CD4-positive, alpha-beta memory T cell (primary cell): Measurements from ENCODE around the gene ZFP90. TPM values are rescaled to one million over a fixed set of nuclear protein-coding genes. Genes with fewer than 3 reads are reported as not detected.
"Not testable (repeated sequence)": the region's sequence is repeated elsewhere in the genome, so short reads cannot be mapped to it uniquely, and the experiment has no call there.

ENCODE experiments used
- CTCF ChIA-PET: fragments of 350-600 bp; sonication (Branson Sonifier 250); formaldehyde crosslinking; loops from one replicate; lab custom pipeline; 2021; ENCODE audit warnings: inconsistent platforms; ENCODE audit not compliant: partially characterized antibody; lab: Charles Lee
- POLR2A ChIA-PET: fragments of 350-600 bp; sonication (Branson Sonifier 250); formaldehyde crosslinking; loops from one replicate; lab custom pipeline; 2021; ENCODE audit not compliant: partially characterized antibody; lab: Charles Lee
- DNase-seq, 5 donors: peaks; one replicate each; pipeline versions ENCODE4 v3.0.0 to v3.0.0-alpha.2; 2020 to 2022; ENCODE audit warnings: mixed read lengths in 1 of 5
- H3K27ac ChIP-seq: one replicate; pipeline ENCODE4 v1.7.0; 2013; ENCODE audit warnings: low read depth, low read length
- H3K27me3 ChIP-seq: 2 replicates; pipeline ENCODE4 v1.7.0; 2013; ENCODE audit warnings: mild to moderate bottlenecking, low read length, moderate library complexity; ENCODE audit not compliant: insufficient read depth
- H3K36me3 ChIP-seq: 2 replicates; pipeline ENCODE4 v1.7.0; 2013; ENCODE audit warnings: mild to moderate bottlenecking, low read length, moderate library complexity; ENCODE audit not compliant: insufficient read depth
- H3K4me1 ChIP-seq: 2 replicates; pipeline ENCODE4 v1.7.0; 2013; ENCODE audit warnings: mild to moderate bottlenecking, low read length, moderate library complexity; ENCODE audit not compliant: insufficient read depth
- H3K4me3 ChIP-seq, 2 donors: one replicate each; pipeline ENCODE4 v1.7.0; 2013; ENCODE audit warnings: low read length in 2 of 2, mild to moderate bottlenecking in 1 of 2
- H3K9me3 ChIP-seq, 2 donors: one replicate each; pipeline ENCODE4 v1.7.0; 2013; ENCODE audit warnings: low read length in 2 of 2, control low read depth in 1 of 2; ENCODE audit not compliant: control insufficient read depth in 1 of 2
- H3K27ac Mint-ChIP-seq, 7 donors: one replicate each; pipeline ENCODE4 v1.8.0; 2020 to 2021; ENCODE audit warnings: mixed read lengths in 7 of 7, mild to moderate bottlenecking in 6 of 7, inconsistent platforms in 3 of 7, moderate library complexity in 3 of 7
- H3K27me3 Mint-ChIP-seq, 2 donors: one replicate each; pipeline ENCODE4 v1.8.0; 2020 to 2021; ENCODE audit warnings: mixed read lengths in 2 of 2
- H3K36me3 Mint-ChIP-seq, 2 donors: one replicate each; pipeline ENCODE4 v1.8.0; 2020 to 2021; ENCODE audit warnings: mixed read lengths in 2 of 2, inconsistent platforms in 1 of 2, mild to moderate bottlenecking in 1 of 2
- H3K4me1 Mint-ChIP-seq, 4 donors: one replicate each; pipeline ENCODE4 v1.8.0; 2020 to 2021; ENCODE audit warnings: mixed read lengths in 4 of 4, mild to moderate bottlenecking in 1 of 4
- H3K4me3 Mint-ChIP-seq, 8 donors: one replicate each; pipeline ENCODE4 v1.8.0; 2020 to 2021; ENCODE audit warnings: mixed read lengths in 8 of 8, mild to moderate bottlenecking in 7 of 8, moderate library complexity in 6 of 8, inconsistent platforms in 3 of 8
- H3K9me3 Mint-ChIP-seq, 8 donors: one replicate each; pipeline ENCODE4 v1.8.0; 2020 to 2021; ENCODE audit warnings: mixed read lengths in 8 of 8, mild to moderate bottlenecking in 5 of 8, inconsistent platforms in 3 of 8, moderate library complexity in 1 of 8
- intact Hi-C: fragments of 100-400 bp; cut with micrococcal nuclease; formaldehyde crosslinking; loops from one replicate; pipeline ENCODE4 v1.15.1; 2023
- polyA plus RNA-seq, 2 donors: library from polyadenylated mRNA; unstranded; fragments of 300-500 nt; fragmentation: Illumina TruSeq; gene quantifications; one replicate each; pipeline ENCODE4 v1.2.3, GENCODE V29; 2021
- total RNA-seq, 2 experiments: library from RNA; stranded (reverse); gene quantifications; one replicate each; pipeline ENCODE4 v1.2.3, GENCODE V29; 2021

Gene ZFP90
- total and polyA plus RNA-seq, 4 experiments from 2014 or later: 20.2 to 55.3 (median 40.0) TPM

GRCh38 chr16:68493412-68494070 lies 45.5 kb upstream of the ZFP90 start:
- no peaks in the 10 kb centered on the region for H3K36me3 ChIP-seq
- POLR2A ChIA-PET: no interaction called here
- Mint-ChIP-seq H3K36me3 (no peaks in the 10 kb centered on the region), H3K27me3 (peaks cover 0 to 1% of the 10 kb centered on the region in 2 donors), H3K4me3 (no peak overlapping the region), H3K4me1 (no peaks in the 10 kb centered on the region), H3K9me3 (no peaks in the 10 kb centered on the region), H3K27ac (no peak overlapping the region)
- H3K27ac ChIP-seq: no peak overlapping the region
- no peaks in the 10 kb centered on the region for H3K4me1 ChIP-seq
- intact Hi-C loops: no loop called here
- H3K9me3 ChIP-seq: no peaks in the 10 kb centered on the region
- H3K4me3 ChIP-seq: no peak overlapping the region
- H3K27me3 ChIP-seq: no peaks in the 10 kb centered on the region
- DNase-seq: no peak
- CTCF ChIA-PET: interaction anchor here (2.1 kb wide), 1 partner anchor 97 kb away, joined by 6 read pairs; no protein-coding TSS in a partner anchor

GRCh38 chr16:68494261-68494660 lies 44.8 kb upstream of the ZFP90 start:
- not testable (repeated sequence) for H3K9me3 Mint-ChIP-seq

DNA sequence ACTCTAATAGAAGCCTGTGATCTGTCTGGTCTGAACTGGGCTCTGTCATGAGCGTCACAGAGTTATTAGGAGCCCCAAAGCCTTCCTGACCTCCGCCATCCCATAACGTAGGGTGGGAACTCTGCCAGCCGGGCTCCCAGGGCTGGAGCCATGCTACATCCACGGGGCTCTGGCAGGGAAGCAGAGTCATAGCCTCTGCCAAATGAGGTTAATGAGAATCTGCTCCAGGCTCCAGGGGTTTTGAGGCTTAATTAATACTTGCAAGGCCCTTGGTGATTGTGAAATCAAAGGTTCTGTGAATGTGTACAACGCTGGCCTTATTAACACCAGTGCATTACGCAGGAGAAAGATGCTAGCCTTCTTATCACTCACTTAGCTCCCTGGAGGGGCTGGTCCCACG lies 42.4 kb upstream of the ZFP90 start:
- Histone ChIP-seq H3K9me3 (no peaks in the 10 kb centered on the region), H3K36me3 (no peaks in the 10 kb centered on the region), H3K4me1 (no peaks in the 10 kb centered on the region), H3K27ac (no peak overlapping the region), H3K27me3 (no peaks in the 10 kb centered on the region), H3K4me3 (no peak overlapping the region)
- ChIA-PET POLR2A (no interaction called here), CTCF (interaction anchor here (1.4 to 1.5 kb wide), 2 partner anchors 13 to 101 kb away, joined by 4 to 5 read pairs; no protein-coding TSS in a partner anchor)
- Mint-ChIP-seq H3K4me1 (peaks cover 0 to 2% (median 0%) of the 10 kb centered on the region in 4 donors), H3K27me3 (no peaks in the 10 kb centered on the region), H3K9me3 (no peaks in the 10 kb centered on the region), H3K27ac (no peak overlapping the region), H3K36me3 (no peaks in the 10 kb centered on the region), H3K4me3 (no peak overlapping the region)
- intact Hi-C loops: no loop called here
- no peak for DNase-seq

More at GRCh38 chr16:68494261-68494660, 44.8 kb upstream of the ZFP90 start:
- H3K4me1 Mint-ChIP-seq, H3K27ac ChIP-seq, H3K4me3 ChIP-seq, intact Hi-C loops, POLR2A ChIA-PET, H3K36me3 Mint-ChIP-seq, H3K36me3 ChIP-seq, H3K4me1 ChIP-seq, H3K9me3 ChIP-seq, H3K4me3 Mint-ChIP-seq, H3K27ac Mint-ChIP-seq, H3K27me3 ChIP-seq, DNase-seq, H3K27me3 Mint-ChIP-seq: not testable (repeated sequence)
- CTCF ChIA-PET: interaction anchor here (0.8 to 2.1 kb wide), 2 partner anchors 16 to 98 kb away, joined by 3 to 6 read pairs; no protein-coding TSS in a partner anchor

- no peaks in the 10 kb centered on the region for H3K36me3 ChIP-seq
- H3K27ac ChIP-seq: no peak overlapping the region
- no peaks in the 10 kb centered on the region for H3K9me3 ChIP-seq
- no peaks in the 10 kb centered on the region for H3K27me3 ChIP-seq
- CTCF ChIA-PET: interaction anchor here (1.3 kb wide), 1 partner anchor 103 kb away, joined by 7 read pairs; no protein-coding TSS in a partner anchor
- intact Hi-C loops: no loop called here
- no peaks in the 10 kb centered on the region for H3K4me1 ChIP-seq
- H3K36me3 Mint-ChIP-seq: no peaks in the 10 kb centered on the region
- peaks cover 0 to 2% (median 0%) of the 10 kb centered on the region in 4 donors for H3K4me1 Mint-ChIP-seq
- H3K4me3 ChIP-seq: no peak overlapping the region
- no peak overlapping the region for H3K27ac Mint-ChIP-seq
- DNase-seq: no peak
- POLR2A ChIA-PET: no interaction called here
- H3K4me3 Mint-ChIP-seq: no peak overlapping the region
- no peaks in the 10 kb centered on the region for H3K9me3 Mint-ChIP-seq
- no peaks in the 10 kb centered on the region for H3K27me3 Mint-ChIP-seq
Observed at GRCh38 chr16:68499006-68499405, 40.1 kb upstream of the ZFP90 start.

- intact Hi-C loops: no loop called here
- H3K27me3 ChIP-seq: no peaks in the 10 kb centered on the region
- H3K27me3 Mint-ChIP-seq: no peaks in the 10 kb centered on the region
- CTCF ChIA-PET: interaction anchor here (1.4 kb wide), 1 partner anchor 107 kb away, joined by 4 read pairs; no protein-coding TSS in a partner anchor
- H3K9me3 Mint-ChIP-seq: no peaks in the 10 kb centered on the region
- no peaks in the 10 kb centered on the region for H3K36me3 Mint-ChIP-seq
- H3K9me3 ChIP-seq: no peaks in the 10 kb centered on the region
- no peak overlapping the region for H3K4me3 ChIP-seq
- H3K4me1 ChIP-seq: no peaks in the 10 kb centered on the region
- no peaks in the 10 kb centered on the region for H3K36me3 ChIP-seq
- no peak overlapping the region for H3K27ac Mint-ChIP-seq
- no peak overlapping the region for H3K27ac ChIP-seq
- no peak overlapping the region for H3K4me3 Mint-ChIP-seq
- POLR2A ChIA-PET: no interaction called here
- peaks cover 0 to 2% (median 0%) of the 10 kb centered on the region in 4 donors for H3K4me1 Mint-ChIP-seq
- DNase-seq: no peak
Observed at GRCh38 chr16:68503334-68503733, 35.8 kb upstream of the ZFP90 start.

DNA sequence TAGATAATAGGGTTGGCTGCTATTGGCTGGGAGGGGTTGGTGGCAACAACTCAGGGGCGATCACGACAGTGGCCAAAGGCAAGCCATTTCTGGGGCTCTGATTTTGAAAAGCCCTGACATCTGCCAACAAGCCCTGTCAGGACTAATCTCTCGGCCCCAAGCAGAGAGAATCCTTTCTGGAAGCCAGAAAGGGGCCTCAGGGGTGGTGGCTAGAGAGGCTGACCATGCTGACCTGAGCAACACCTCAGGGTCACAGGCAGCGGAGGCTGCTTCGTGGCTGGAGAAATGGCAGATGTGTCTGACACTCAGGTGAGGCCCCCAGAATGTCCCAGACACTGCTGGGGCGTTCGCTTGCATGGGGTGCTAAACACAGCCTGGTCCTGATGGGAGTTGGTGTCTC lies 35.0 kb upstream of the ZFP90 start:
- Histone ChIP-seq H3K27me3 (no peaks in the 10 kb centered on the region), H3K4me1 (no peaks in the 10 kb centered on the region), H3K27ac (no peak overlapping the region), H3K9me3 (no peaks in the 10 kb centered on the region), H3K36me3 (no peaks in the 10 kb centered on the region), H3K4me3 (no peak overlapping the region)
- ChIA-PET CTCF (interaction anchor here (1.4 to 1.6 kb wide), 3 partner anchors 17 to 108 kb away, joined by 4 to 7 read pairs (median 5); no protein-coding TSS in a partner anchor), POLR2A (no interaction called here)
- DNase-seq: no peak
- H3K4me1 Mint-ChIP-seq: no peaks in the 10 kb centered on the region
- H3K9me3 Mint-ChIP-seq: no peaks in the 10 kb centered on the region
- no peaks in the 10 kb centered on the region for H3K36me3 Mint-ChIP-seq
- H3K27me3 Mint-ChIP-seq: no peaks in the 10 kb centered on the region
- H3K4me3 Mint-ChIP-seq: no peak overlapping the region
- intact Hi-C loops: no loop called here
- H3K27ac Mint-ChIP-seq: no peak overlapping the region

- Histone ChIP-seq H3K27ac (no peak overlapping the region), H3K36me3 (no peaks in the 10 kb centered on the region), H3K9me3 (no peaks in the 10 kb centered on the region), H3K4me3 (no peak overlapping the region), H3K27me3 (no peaks in the 10 kb centered on the region), H3K4me1 (peaks cover 7% of the 10 kb centered on the region)
- Mint-ChIP-seq H3K27me3 (no peaks in the 10 kb centered on the region), H3K9me3 (no peaks in the 10 kb centered on the region), H3K4me3 (no peak overlapping the region), H3K27ac (peak overlapping the region in 1 of 7 donors; percentile 52), H3K4me1 (peaks cover 0 to 2% (median 0%) of the 10 kb centered on the region in 4 donors), H3K36me3 (no peaks in the 10 kb centered on the region)
- DNase-seq: no peak
- ChIA-PET POLR2A (no interaction called here), CTCF (interaction anchor here (0.8 to 1.6 kb wide), 5 partner anchors 10 to 113 kb away, joined by 3 to 6 read pairs (median 3); no protein-coding TSS in a partner anchor)
- intact Hi-C loops: no loop called here
Observed at GRCh38 chr16:68506331-68507053, 32.6 kb upstream of the ZFP90 start.
